HG02798 (cell line): ENCODE results near the gene NAA25.
"Not testable (repeated sequence)": the region's sequence is repeated elsewhere in the genome, so short reads cannot be mapped to it uniquely, and the experiment has no call there.

ENCODE experiments used
- ATAC-seq: cut with Tn5 transposase; IDR thresholded peaks from one replicate; pipeline ENCODE4 v1.9.1; 2021; ENCODE audit warnings: mild to moderate bottlenecking; ENCODE audit not compliant: unreplicated experiment, poor library complexity

NAA25 gene

GRCh38 chr12:112087055-112087850 lies 21.3 kb downstream of the NAA25 start:
- ATAC-seq = no peak

- no peak for ATAC-seq
These were observed 42.0 kb downstream of the NAA25 start for GRCh38 chr12:112066566-112066965.

GRCh38 chr12:112063273-112063672 lies 45.3 kb downstream of the NAA25 start:
- no peak for ATAC-seq

- ATAC-seq = no peak
These were observed 47.4 kb downstream of the NAA25 start for GRCh38 chr12:112061137-112061536.

- ATAC-seq = no peak
These were observed 59.2 kb downstream of the NAA25 start for GRCh38 chr12:112049351-112049750.

- no peak for ATAC-seq
These were observed 62.6 kb downstream of the NAA25 start for GRCh38 chr12:112046003-112046402.

- ATAC-seq = not testable (repeated sequence)
These were observed 72.0 kb downstream of the NAA25 start for GRCh38 chr12:112036614-112037013.

GRCh38 chr12:112035219-112035785 lies 73.3 kb downstream of the NAA25 start:
- no peak for ATAC-seq

- ATAC-seq = no peak
These were observed 76.3 kb downstream of the NAA25 start for GRCh38 chr12:112032292-112032691.

- ATAC-seq = no peak
These were observed 77.1 kb downstream of the NAA25 start for GRCh38 chr12:112031472-112031871.

GRCh38 chr12:112029301-112029700 lies 79.3 kb downstream of the NAA25 start:
- ATAC-seq = no peak

GRCh38 chr12:112025808-112026375 lies 82.7 kb downstream of the NAA25 start:
- ATAC-seq = no peak

- no peak for ATAC-seq
These were observed 84.7 kb downstream of the NAA25 start for GRCh38 chr12:112023759-112024396.

- ATAC-seq = no peak
These were observed 86.2 kb downstream of the NAA25 start for GRCh38 chr12:112022241-112023016.

- ATAC-seq = no peak
These were observed 87.6 kb downstream of the NAA25 start for GRCh38 chr12:112020947-112021457.

GRCh38 chr12:112018571-112019237 lies 89.9 kb downstream of the NAA25 start:
- ATAC-seq = no peak

- no peak for ATAC-seq
These were observed 91.5 kb downstream of the NAA25 start for GRCh38 chr12:112017041-112017440.

- no peak for ATAC-seq
These were observed 92.6 kb downstream of the NAA25 start for GRCh38 chr12:112015938-112016337.

GRCh38 chr12:112013601-112014402 lies 94.8 kb downstream of the NAA25 start:
- peak; percentile 24 for ATAC-seq
